AG04449 (cell line): ENCODE results near the gene DYRK1A.
A peak's percentile ranks its signal among the peaks of the same experiment; 100 is the strongest.

ENCODE experiments used
- CTCF ChIA-PET: fragments of 350-600 bp; formaldehyde crosslinking; extraction: SDS; loops from one replicate; lab custom pipeline; 2021; ENCODE audit warnings: antibody characterized with exemption; lab: Yijun Ruan, JAX
- POLR2A ChIA-PET: fragments of 400-600, 350-600 bp; formaldehyde crosslinking; extraction: SDS; loops from one replicate; lab custom pipeline; 2020; ENCODE audit warnings: antibody characterized with exemption, inconsistent platforms; lab: Yijun Ruan, JAX
- DNase-seq: peaks from one replicate; pipeline ENCODE4 v3.0.0-alpha.2; 2010; ENCODE audit warnings: low read depth, low spot score
- H3K4me3 ChIP-seq: 2 replicates; pipeline ENCODE4 v1.5.1; 2011; ENCODE audit warnings: low read depth, mild to moderate bottlenecking, control low read depth, low read length
- TF ChIP-seq, protein P1 (sequence below): IDR thresholded peaks from one replicate; pipeline ENCODE4 v1.5.1; 2011; ENCODE audit warnings: mild to moderate bottlenecking, moderate library complexity, low read length, control low read depth, inconsistent platforms; ENCODE audit not compliant: insufficient read depth; ENCODE audit errors: missing control alignments

The DYRK1A gene

GRCh38 chr21:37372951-37373350 lies 6.4 kb downstream of the DYRK1A start:
- no peak overlapping the region for H3K4me3 ChIP-seq
- TF ChIP-seq, protein P1, sequence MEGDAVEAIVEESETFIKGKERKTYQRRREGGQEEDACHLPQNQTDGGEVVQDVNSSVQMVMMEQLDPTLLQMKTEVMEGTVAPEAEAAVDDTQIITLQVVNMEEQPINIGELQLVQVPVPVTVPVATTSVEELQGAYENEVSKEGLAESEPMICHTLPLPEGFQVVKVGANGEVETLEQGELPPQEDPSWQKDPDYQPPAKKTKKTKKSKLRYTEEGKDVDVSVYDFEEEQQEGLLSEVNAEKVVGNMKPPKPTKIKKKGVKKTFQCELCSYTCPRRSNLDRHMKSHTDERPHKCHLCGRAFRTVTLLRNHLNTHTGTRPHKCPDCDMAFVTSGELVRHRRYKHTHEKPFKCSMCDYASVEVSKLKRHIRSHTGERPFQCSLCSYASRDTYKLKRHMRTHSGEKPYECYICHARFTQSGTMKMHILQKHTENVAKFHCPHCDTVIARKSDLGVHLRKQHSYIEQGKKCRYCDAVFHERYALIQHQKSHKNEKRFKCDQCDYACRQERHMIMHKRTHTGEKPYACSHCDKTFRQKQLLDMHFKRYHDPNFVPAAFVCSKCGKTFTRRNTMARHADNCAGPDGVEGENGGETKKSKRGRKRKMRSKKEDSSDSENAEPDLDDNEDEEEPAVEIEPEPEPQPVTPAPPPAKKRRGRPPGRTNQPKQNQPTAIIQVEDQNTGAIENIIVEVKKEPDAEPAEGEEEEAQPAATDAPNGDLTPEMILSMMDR, result no peak
- DNase-seq, result no peak
- ChIA-PET POLR2A (no interaction called here), CTCF (no interaction called here)

DNA sequence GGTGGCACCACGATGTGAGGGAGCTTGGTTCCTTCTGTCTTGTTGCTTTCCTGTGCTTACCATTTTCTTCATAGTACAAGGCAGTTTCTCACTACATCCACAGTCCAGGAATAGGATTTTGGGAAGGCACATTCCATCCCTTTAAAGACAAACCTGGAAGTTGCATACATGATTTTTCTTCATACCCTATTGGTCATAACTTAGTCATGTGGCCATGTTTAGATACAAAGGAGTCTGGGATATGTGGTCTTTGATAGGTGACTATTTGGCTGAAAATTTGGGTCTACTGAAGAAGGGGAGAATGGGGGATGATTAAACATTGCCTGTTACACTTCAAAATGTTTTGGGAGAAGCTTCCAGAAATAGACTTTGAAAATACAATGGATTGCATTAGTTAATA lies 7.0 kb downstream of the DYRK1A start:
- TF ChIP-seq, protein P1, result no peak
- ChIA-PET POLR2A (interaction anchor here (1.4 kb wide), 1 partner anchor 153 kb away, joined by 5 read pairs; no protein-coding TSS in a partner anchor), CTCF (no interaction called here)
- H3K4me3 ChIP-seq, result no peak overlapping the region
- DNase-seq, result no peak

DNA sequence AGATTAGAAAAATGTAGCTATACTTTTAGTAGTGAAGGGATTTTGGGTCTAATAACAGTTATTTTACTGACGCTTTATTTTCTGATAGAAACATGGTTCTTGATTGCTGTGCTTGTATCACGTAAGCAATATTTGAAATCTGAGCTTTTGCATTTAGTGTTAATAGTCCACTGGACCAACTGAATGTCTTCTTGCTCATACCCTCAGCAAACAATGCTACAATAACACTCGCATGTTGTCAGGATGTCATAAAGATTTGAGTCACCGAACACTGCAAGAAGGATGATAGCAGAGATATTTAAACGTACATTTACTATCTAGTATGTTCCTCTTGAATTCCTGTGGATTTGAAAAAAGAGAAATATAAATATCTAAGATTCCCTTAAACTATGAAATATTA lies 7.5 kb downstream of the DYRK1A start:
- CTCF ChIA-PET, result interaction anchor here (1.1 kb wide), 1 partner anchor 9 kb away, joined by 3 read pairs; no protein-coding TSS in a partner anchor
- POLR2A ChIA-PET, result interaction anchor here (0.9 to 1.4 kb wide), 2 partner anchors 34 to 153 kb away, joined by 3 to 5 read pairs; no protein-coding TSS in a partner anchor
- no peak overlapping the region for H3K4me3 ChIP-seq
- TF ChIP-seq, protein P1, result no peak
- DNase-seq, result peak; percentile 38

DNA sequence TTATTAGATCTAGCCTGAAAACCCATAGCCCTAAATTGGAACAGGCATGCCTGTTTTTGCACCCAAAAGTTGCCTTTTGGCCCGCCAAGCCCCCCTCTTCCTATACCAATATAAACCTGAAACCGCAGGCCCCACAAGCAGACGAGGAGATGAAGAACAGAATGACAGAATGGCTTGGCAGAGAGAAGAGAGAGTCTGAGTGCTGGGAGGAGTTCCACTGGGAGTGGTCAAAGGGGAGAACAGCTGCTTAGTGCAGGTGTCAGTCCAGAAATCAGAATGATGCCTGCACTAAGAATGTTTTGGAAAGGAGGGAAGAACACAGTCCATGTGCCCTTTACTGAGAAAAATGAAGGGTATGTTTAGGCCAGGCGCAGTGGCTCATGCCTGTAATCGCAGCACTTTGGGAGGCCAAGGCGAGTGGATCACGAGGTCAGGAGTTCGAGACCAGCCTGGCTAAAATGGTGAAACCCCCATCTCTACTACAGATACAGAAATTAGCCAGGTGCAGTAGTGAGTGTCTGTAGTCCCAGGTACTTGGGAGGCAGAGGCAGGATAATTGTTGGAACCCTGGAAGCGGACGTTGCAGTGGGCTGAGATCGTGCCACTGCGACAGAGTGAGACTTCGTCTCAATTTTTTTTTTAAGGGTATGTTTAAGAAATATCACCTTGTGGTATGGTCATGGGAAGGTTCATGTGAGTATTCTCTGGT lies 9.4 kb downstream of the DYRK1A start:
- no peak for DNase-seq
- TF ChIP-seq, protein P1, result no peak
- ChIA-PET POLR2A (no interaction called here), CTCF (interaction anchor here (1.0 kb wide), 1 partner anchor 120 kb away, joined by 3 read pairs; no protein-coding TSS in a partner anchor)
- H3K4me3 ChIP-seq, result no peak overlapping the region

DNA sequence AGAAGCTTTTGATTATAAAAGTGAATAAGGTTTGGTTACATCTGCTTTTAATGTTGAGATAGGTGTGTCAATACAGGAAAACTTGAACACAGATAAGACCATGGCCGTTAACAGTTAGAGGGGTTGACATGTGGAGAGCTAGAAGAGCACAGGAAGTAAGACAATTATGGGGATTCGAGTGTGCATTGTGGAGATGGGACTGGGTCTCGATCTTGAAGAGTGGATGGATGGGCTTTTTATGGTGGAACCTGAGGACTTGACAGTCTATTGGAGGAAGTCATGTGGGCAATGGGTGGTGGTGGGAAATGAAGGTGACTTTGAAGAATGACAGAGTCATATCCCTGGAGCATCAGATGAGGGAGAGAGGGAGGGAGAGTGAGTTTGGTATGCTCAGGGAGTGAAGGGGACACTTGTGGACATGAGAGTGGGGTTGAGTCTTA lies 12.1 kb downstream of the DYRK1A start:
- CTCF ChIA-PET, result no interaction called here

More for the DNA sequence above, 12.1 kb downstream of the DYRK1A start:
- TF ChIP-seq, protein P1, result no peak
- POLR2A ChIA-PET, result no interaction called here
- H3K4me3 ChIP-seq, result no peak overlapping the region
- no peak for DNase-seq
